22Rv1 (cell line): Measurements from ENCODE around the gene COPS9.

ENCODE experiments used
- H3K27ac ChIP-seq: fragments of 450-650 bp; 2 replicates; pipeline ENCODE4 v1.5.1; 2017
- ZFX ChIP-seq: fragments of 450-650 bp; IDR thresholded peaks from 2 replicates; pipeline ENCODE4 v1.6.1; 2017; ENCODE audit warnings: antibody characterized with exemption, borderline replicate concordance
- TF ChIP-seq, protein P1 (sequence below): fragments of 450-650 bp; IDR thresholded peaks from 2 replicates; pipeline ENCODE4 v1.5.1; 2017; ENCODE audit warnings: mild to moderate bottlenecking

Gene COPS9

DNA sequence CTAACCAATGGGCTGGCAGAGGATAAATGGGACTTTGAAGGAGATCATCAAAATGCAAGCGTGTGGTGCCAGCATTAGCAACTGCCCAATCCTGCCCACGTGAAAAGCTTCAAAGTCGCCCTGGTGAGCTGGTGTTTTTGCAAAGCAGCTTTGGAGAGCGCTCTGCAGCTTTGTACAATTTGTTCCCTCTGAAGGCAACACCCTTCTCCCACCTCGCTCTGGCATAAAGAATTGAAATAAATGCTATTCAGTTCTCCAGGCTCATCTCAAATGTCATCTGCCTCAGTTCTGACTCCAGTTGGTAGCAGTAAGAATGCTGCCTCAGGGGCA lies 3.5 kb downstream of the COPS9 start:
- no peak overlapping the region for H3K27ac ChIP-seq
- TF ChIP-seq, protein P1, sequence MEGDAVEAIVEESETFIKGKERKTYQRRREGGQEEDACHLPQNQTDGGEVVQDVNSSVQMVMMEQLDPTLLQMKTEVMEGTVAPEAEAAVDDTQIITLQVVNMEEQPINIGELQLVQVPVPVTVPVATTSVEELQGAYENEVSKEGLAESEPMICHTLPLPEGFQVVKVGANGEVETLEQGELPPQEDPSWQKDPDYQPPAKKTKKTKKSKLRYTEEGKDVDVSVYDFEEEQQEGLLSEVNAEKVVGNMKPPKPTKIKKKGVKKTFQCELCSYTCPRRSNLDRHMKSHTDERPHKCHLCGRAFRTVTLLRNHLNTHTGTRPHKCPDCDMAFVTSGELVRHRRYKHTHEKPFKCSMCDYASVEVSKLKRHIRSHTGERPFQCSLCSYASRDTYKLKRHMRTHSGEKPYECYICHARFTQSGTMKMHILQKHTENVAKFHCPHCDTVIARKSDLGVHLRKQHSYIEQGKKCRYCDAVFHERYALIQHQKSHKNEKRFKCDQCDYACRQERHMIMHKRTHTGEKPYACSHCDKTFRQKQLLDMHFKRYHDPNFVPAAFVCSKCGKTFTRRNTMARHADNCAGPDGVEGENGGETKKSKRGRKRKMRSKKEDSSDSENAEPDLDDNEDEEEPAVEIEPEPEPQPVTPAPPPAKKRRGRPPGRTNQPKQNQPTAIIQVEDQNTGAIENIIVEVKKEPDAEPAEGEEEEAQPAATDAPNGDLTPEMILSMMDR: no peak
- no peak for TF ChIP-seq ZFX

DNA sequence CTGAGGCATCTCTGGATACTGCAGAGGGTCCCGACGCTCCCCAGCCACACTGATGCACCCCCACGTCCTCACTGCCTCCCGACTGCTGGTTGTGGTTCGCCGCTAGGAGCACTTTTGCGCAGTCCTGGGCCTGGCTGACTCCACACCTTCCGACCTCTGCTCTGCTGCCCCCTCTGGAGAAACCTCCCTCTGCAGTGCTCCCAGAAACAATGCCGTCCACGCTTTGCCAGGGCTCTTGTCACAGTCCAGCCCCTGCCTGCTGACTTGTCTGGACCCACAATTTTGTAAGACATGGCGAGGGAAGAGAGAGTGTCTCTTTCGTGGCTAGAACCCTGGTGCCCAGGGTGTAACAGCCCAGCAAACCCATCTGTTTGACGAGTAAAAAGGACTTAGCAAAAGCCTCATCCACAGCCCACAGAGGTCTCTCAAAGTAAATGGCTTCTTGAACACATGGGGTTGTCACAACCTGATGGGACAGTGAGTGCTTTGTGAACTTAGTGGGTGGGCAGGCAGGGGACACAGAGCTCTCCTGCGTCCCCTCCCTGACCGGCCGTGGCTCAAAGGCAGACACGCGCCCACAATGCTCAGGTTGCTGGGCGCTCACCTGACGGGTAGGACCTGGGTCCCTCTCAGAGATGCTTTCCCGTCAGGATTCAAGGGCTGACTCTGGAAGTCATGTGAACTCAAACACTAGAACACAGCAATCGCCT lies 4.0 kb downstream of the COPS9 start:
- TF ChIP-seq, protein P1: peak; percentile 22; the same call in 1 of the 2 replicates
- no peak for TF ChIP-seq ZFX
- H3K27ac ChIP-seq: no peak overlapping the region

DNA sequence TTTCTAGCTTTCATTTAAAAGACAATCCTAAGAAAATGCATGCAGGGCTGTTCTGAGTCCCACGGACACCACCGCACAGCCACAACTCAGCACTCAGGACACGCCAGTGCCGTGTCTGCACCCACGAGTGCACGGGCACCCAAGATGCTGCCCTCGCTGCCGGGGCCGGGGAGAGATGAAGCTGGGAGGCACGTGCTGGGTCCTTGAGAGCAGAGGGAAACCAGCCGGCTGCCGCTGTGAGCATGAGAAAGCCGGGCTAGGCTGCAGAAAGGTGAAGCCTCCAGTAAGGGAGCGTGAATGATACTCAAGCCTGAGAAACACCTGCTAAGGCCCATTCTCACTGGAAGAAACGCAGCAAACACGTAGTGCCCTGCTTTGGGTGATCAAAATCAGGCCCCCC lies 4.8 kb downstream of the COPS9 start:
- no peak for TF ChIP-seq ZFX
- TF ChIP-seq, protein P1: no peak
- no peak overlapping the region for H3K27ac ChIP-seq

DNA sequence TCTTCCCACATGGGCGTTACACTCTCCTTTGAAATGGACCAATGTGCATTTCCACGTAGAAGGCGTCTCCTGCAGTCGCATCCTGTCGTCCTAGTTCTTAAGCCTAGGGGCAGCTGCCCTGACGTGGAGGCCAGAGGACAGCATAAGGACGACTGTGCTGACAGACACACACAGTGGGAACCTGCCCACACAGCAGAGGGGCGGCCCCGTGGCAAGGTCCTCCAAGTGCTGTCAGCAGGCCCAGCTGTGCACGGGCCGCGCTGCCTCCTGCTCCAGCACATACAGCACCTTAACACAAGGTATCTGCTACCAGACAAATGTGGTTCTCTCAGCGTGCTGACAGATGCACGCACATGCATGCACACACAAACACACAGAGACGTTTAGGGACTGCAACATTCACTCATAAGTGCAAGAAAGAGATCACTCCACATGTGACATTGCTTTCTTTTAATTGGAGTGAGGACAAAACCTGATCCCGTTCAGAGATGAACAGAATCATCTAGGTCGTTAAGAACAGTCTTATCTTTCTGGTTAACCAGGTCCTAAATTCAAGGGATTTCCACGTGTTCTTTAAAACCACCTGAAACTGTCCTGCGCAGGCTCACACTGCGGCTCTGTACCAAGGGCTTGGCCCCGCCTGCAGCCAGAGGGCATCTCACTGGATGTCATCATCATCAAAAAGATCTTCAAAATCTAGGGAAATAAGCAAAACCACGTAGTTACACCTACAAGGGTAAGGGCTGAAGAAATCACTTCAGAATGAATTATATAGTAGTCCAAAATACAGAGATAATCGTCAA lies 5.5 kb downstream of the COPS9 start:
- TF ChIP-seq ZFX: no peak
- TF ChIP-seq, protein P1: no peak

DNA sequence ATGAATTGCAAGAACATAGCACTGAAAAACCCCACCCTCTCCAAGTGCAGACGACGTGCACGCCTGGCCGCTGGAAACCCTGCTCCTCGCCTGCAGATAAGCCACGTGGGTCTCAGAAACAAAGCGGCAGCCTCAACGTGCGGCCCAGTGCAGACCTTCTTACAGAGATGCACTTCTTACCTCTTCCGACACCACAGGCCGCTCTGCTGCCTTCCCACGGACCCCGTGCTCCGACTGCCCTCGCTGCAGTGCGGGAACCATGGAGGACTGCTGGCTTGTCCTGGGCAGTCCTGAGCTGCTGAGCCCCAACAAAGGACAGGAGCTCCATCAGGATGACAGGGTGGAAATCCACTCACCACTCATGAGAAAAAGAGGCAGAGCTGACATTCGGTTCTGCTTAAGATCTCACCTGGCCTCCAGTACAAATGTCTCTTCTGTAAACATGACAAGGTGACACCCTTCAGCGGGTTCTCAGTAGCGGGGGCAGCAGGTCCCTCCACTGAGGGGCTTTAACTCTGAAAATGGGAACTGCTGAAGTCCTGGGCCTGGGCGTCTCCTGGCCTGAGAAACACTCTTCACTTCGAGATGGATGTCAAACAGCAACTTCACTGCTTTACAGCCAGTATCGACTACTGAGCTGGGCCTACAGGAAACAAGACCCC lies 6.2 kb downstream of the COPS9 start:
- TF ChIP-seq ZFX: no peak
- TF ChIP-seq, protein P1: no peak

More for the DNA sequence above, 5.5 kb downstream of the COPS9 start:
- H3K27ac ChIP-seq: no peak overlapping the region

DNA sequence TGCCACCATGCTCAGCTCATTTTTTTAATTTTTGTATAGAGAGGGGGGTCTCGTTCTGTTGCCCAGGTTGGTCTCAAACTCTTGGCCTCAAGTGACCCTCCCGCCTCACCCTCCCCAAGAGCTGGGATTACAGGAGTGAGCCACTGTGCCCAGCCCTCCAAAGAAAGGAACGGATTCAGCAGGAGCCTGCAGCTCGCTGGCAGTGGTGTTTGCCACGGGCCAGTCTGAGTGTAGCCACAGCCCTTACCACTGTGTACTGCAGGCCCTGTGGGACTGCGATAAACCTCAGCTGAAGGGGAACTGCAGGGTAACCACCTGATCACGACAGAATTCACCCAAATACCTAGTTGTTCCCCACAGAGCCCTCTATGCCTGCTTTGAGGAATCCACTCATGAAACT lies 6.8 kb downstream of the COPS9 start:
- TF ChIP-seq, protein P1: no peak
- H3K27ac ChIP-seq: no peak overlapping the region

More for the DNA sequence above, 6.2 kb downstream of the COPS9 start:
- no peak overlapping the region for H3K27ac ChIP-seq
